Spinal cord (tissue), 10 donors: ENCODE measurements around the gene NUFIP1. TPM values are rescaled to one million over a fixed set of nuclear protein-coding genes. Genes with fewer than 3 reads are reported as not detected.
A peak's percentile ranks its signal among the peaks of the same experiment; 100 is the strongest.
"Not testable (repeated sequence)": the region's sequence is repeated elsewhere in the genome, so short reads cannot be mapped to it uniquely, and the experiment has no call there.

Source experiments
- DNase-seq, 6 donors: peaks; one replicate each; pipeline versions ENCODE4 v3.0.0 to v3.0.0-alpha.2; 2013 to 2015; ENCODE audit warnings: low spot score in 6 of 6, low read depth in 4 of 6
- H3K27ac ChIP-seq: one replicate; pipeline ENCODE4 v1.5.1; 2013; ENCODE audit warnings: low read depth, low read length, control low read depth
- H3K27me3 ChIP-seq: one replicate; pipeline ENCODE4 v1.6.1; 2013; ENCODE audit warnings: low read length; ENCODE audit not compliant: control insufficient read depth, insufficient read depth
- H3K36me3 ChIP-seq: one replicate; pipeline ENCODE4 v1.6.1; 2013; ENCODE audit warnings: low read length; ENCODE audit not compliant: control insufficient read depth, insufficient read depth
- H3K4me1 ChIP-seq: one replicate; pipeline ENCODE4 v1.6.1; 2013; ENCODE audit warnings: low read length; ENCODE audit not compliant: control insufficient read depth, insufficient read depth
- H3K4me3 ChIP-seq: one replicate; pipeline ENCODE4 v1.5.1; 2013; ENCODE audit warnings: low read depth, low read length, control low read depth
- H3K9me3 ChIP-seq: one replicate; pipeline ENCODE4 v1.6.1; 2013; ENCODE audit warnings: low read length; ENCODE audit not compliant: control insufficient read depth, insufficient read depth
- WGBS: methylation state at CpG from one replicate; pipeline ENCODE4 v1.1.5; 2013; ENCODE audit warnings: missing lambda C conversion rate; ENCODE audit not compliant: insufficient coverage; 5-methylcytosine and 5-hydroxymethylcytosine counted together
- polyA plus RNA-seq, 2 donors: library from polyadenylated mRNA; unstranded; fragments of 120-200 nt; gene quantifications; one replicate each; pipeline ENCODE4 v1.2.1, GENCODE V29; 2013; ENCODE audit not compliant: insufficient read length in 2 of 2
- total RNA-seq, 2 donors: library from RNA; depleted of rRNA in 1 of 2; stranded (reverse); fragments of 120-200 nt in 1 of 2; fragments of >200 nt in 1 of 2; gene quantifications; one replicate each; pipeline versions ENCODE4 v1.2.3 to v1.2.4, GENCODE V29; 2013 to 2014
- donor health status: healthy.

Gene NUFIP1
- total and polyA plus RNA-seq, 4 donors, result 4.5 to 10.8 (median 7.7) TPM

DNA sequence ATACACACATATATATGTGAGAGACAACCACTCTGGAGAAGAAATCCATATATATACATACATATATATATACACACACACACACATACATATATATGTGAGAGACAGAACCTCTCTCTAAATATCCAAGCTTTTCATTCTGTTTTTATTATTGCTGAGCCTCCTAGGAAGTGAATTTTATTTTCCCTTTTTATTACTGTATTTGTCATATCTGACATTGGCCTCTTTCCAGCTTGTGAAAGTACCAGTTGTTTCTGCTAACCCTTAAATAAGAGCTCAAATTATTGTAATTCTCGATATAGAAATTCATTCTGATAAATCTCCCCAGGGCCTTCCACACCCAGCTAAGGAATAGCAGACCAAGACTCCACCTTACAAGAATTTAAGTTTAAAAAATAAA is 81.0 kb downstream of the NUFIP1 start:
- Histone ChIP-seq H3K4me1 (peaks cover 38% of the 10 kb centered on the region), H3K36me3 (no peaks in the 10 kb centered on the region), H3K27me3 (no peaks in the 10 kb centered on the region), H3K27ac (no peak overlapping the region), H3K4me3 (no peak overlapping the region), H3K9me3 (no peaks in the 10 kb centered on the region)
- WGBS, result no CpG with 5 or more reads among the region's 1 CpG
- DNase-seq, result no peak

DNA sequence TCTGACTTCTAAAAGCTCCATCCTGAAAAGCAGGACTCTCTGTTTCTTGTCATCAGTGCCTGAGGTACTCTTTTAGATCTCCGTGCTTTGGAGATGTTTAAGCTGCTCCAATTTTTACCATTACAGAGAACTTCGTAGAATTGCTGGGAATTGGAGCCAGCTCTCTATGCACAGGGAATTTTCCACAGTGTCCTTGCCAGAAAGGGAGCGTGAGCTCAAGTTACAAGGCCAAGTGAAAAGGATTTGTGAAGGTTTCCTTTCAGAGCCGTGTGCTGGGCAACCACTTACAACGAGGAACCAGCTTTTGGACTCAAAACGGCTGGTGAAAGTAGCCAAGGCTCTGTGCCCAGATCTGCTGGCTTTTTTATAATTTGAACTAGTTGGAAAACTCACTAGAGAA is 82.6 kb downstream of the NUFIP1 start:
- H3K27ac ChIP-seq, result peak overlapping the region; percentile 87
- H3K9me3 ChIP-seq, result no peaks in the 10 kb centered on the region
- peak; percentile 69 to 96 (median 80) for DNase-seq
- no peaks in the 10 kb centered on the region for H3K36me3 ChIP-seq
- WGBS, result 14% methylated on average over 4 of the region's 6 CpGs
- H3K4me1 ChIP-seq, result peaks cover 44% of the 10 kb centered on the region
- no peak overlapping the region for H3K4me3 ChIP-seq
- H3K27me3 ChIP-seq, result no peaks in the 10 kb centered on the region

DNA sequence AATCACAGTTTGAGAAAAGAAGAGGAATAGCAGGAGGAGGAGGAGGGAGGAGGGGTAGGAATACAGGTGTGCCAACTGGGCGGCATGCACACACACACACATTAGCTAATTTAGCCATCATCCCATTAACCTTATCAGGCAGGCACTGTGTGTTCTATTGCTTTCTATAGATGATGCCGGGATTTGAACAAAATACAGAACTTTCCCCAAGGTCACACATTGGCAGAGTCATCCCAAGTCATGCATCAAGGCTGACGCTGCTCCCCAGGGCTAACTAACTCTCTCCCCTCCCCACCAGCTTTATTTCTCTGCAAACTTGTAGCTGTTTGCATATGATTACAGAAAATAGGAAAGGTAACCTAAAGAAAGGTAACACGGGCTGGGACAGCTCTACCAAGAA is 83.0 kb downstream of the NUFIP1 start:
- Histone ChIP-seq H3K27me3 (no peaks in the 10 kb centered on the region), H3K36me3 (no peaks in the 10 kb centered on the region), H3K4me1 (peaks cover 44% of the 10 kb centered on the region), H3K9me3 (no peaks in the 10 kb centered on the region), H3K4me3 (no peak overlapping the region), H3K27ac (peak overlapping the region; percentile 87)
- 25% methylated on average over 2 of the region's 4 CpGs for WGBS
- peak in 1 of 6 donors; percentile 39 for DNase-seq

DNA sequence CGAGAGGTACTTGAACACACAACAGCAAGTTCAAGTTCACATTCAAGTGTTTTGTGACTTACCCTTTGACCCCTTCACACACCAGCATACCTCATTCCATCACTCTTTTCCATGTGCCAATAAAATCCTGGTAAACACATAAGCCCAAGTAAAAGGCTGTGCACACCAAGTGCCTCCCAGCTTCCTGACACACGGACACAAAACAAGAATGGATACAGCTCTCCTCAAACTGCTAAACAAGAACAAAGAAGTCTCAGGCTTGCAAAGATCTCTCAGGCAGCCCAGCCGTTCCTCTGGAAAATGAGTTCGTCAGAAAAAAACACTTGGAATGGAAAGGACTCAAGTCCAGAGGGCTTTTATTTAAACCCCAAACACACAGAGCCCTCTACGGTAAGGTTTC is 83.7 kb downstream of the NUFIP1 start:
- H3K4me1 ChIP-seq, result peaks cover 44% of the 10 kb centered on the region

DNA sequence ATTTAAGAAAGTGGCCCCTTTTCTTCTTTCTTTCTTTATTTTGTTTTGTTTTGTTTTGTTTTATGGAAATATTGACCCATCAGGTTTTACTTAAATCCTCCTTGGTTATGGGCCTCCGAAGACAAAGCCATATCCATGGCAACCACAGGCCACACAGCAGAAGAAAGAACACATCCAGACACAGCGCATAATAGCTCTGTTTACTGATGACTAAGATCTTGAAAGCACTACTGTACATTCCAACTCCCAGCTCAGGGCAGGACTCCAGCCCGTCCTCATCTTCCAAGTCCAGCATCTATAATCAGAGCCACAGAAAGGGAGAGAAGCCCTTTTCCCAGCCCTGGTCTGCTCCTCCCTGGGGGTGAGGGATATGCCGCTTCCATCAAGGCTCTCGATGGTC is 84.3 kb downstream of the NUFIP1 start:
- peak in 4 of 6 donors; percentile 64 to 93 (median 77) for DNase-seq
- Histone ChIP-seq H3K27ac (peak overlapping the region; percentile 87), H3K4me3 (no peak overlapping the region), H3K36me3 (no peaks in the 10 kb centered on the region), H3K9me3 (no peaks in the 10 kb centered on the region), H3K4me1 (peaks cover 44% of the 10 kb centered on the region), H3K27me3 (no peaks in the 10 kb centered on the region)
- 11% methylated on average over 3 of the region's 5 CpGs for WGBS

More for the DNA sequence above, 83.7 kb downstream of the NUFIP1 start:
- no peaks in the 10 kb centered on the region for H3K9me3 ChIP-seq
- 36% methylated on average over 4 of the region's 5 CpGs for WGBS
- peak in 2 of 6 donors; percentile 40 to 45 for DNase-seq
- H3K4me3 ChIP-seq, result no peak overlapping the region
- H3K36me3 ChIP-seq, result no peaks in the 10 kb centered on the region
- peak overlapping the region; percentile 87 for H3K27ac ChIP-seq
- H3K27me3 ChIP-seq, result no peaks in the 10 kb centered on the region

DNA sequence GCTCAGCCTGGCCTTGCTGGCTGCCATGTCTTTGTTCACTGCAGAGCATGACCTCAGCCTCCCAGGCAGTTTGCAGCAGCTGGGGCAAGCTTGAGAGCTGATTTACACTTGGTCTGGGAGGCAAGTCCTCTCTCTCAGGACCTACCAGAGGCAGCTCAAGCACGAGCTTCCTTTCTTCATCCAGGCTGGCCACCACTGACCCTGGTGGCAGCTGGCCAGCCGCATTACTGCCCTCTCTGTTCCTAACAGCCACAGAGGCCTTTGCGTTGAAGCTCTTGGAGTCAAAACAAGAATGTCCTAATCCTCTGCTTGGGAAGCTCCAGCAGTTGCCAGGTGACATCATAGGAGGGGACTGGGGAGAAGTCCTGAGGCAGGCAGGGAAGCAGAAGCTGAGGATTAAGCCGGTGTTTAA is 85.7 kb downstream of the NUFIP1 start:
- DNase-seq, result peak in 2 of 6 donors; percentile 60 to 87

DNA sequence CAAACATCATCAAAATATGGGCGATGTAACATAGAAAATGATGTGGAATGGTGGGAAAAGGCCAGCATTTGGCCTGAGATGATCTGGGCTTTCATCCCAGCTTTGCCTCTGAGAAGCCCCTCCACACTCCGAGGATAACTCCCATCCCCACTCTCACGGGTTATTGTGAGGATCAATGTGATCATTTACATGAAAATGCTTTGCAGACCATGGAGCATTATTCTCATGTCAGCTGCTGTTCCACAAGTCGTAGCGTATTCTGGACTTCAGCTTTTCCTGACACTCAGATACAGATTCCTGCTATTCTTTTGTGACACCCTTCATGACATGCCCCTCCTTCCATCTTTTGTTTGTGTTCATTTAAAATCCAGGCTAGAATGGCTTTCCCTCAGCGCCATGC is 86.5 kb downstream of the NUFIP1 start:
- DNase-seq, result peak in 2 of 6 donors; percentile 57 to 62
- 36% methylated on average over 2 of the region's 6 CpGs for WGBS
- Histone ChIP-seq H3K4me1 (peaks cover 42% of the 10 kb centered on the region), H3K4me3 (no peak overlapping the region), H3K27me3 (no peaks in the 10 kb centered on the region), H3K36me3 (no peaks in the 10 kb centered on the region), H3K9me3 (no peaks in the 10 kb centered on the region), H3K27ac (peak overlapping the region; percentile 87)

More for the DNA sequence above, 85.7 kb downstream of the NUFIP1 start:
- Histone ChIP-seq H3K27ac (peak overlapping the region; percentile 87), H3K27me3 (no peaks in the 10 kb centered on the region), H3K4me1 (peaks cover 44% of the 10 kb centered on the region), H3K4me3 (no peak overlapping the region), H3K36me3 (no peaks in the 10 kb centered on the region), H3K9me3 (no peaks in the 10 kb centered on the region)
- 24% methylated on average over 2 of the region's 4 CpGs for WGBS

DNA sequence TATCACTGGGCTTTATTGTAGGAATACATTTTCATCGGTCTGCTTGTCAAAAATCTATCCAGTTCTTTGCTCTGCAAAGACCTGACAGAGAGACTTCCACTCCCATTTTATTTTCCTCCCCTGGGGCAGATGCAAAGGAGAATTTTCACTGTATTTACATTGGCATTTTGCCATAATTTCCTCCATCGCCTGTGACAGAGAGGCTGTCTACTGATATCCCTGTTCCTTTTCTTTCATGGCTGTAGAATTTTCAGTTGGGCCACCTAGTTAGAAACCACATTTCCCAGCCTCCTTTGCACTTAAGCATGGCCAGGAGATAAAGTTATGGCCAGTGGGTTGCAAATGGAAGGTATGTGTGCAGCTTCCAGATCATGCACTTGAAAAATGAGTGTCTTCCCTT is 89.3 kb downstream of the NUFIP1 start:
- Histone ChIP-seq H3K36me3 (no peaks in the 10 kb centered on the region), H3K4me1 (peaks cover 18% of the 10 kb centered on the region), H3K4me3 (no peak overlapping the region), H3K27ac (no peak overlapping the region), H3K27me3 (no peaks in the 10 kb centered on the region), H3K9me3 (no peaks in the 10 kb centered on the region)
- no peak for DNase-seq
- WGBS, result no CpG with 5 or more reads among the region's 2 CpGs

DNA sequence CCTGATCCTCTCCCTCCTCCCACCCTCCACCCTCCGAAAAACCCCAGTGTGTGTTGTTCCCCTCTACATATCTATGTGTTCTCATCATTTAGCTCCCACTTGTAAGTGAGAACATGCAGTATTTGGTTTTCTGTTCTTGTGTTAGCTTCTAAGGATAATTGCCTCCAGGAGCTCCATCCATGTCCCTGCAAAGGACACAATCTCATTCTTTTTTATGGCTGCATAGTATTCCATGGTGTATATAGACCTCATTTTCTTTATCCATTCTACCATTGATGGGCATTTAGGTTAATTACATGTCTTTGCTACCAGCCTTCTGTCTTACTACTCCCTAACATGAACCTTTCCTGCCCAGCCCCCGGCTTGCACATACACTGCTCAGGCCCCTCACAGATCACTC is 91.0 kb downstream of the NUFIP1 start:
- H3K36me3 ChIP-seq, H3K27ac ChIP-seq, H3K27me3 ChIP-seq, H3K4me1 ChIP-seq, H3K9me3 ChIP-seq, H3K4me3 ChIP-seq, DNase-seq: not testable (repeated sequence)
- WGBS, result 93% methylated on average over 1 of the region's 2 CpGs

DNA sequence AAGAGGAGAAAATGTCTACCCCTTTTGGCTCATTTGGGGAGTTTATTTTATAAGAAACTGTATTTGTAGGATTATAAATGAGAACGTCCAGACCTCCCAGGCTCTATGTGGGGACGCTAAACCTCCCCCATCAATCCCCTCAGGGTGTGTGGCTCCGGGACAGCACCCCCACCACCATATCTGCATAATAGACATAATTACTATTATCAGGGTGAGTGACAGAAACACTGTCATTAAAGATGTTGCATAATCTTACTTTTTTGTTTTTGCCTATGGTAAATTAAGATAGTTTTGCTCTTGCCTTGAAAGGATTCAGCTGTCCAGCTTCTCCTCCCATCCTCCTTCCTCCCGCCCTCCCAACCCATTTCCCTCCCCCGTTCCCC is 93.3 kb downstream of the NUFIP1 start:
- WGBS, result 100% methylated on average over 2 of the region's 5 CpGs
- no peaks in the 10 kb centered on the region for H3K4me1 ChIP-seq
- no peak for DNase-seq

More for the DNA sequence above, 93.3 kb downstream of the NUFIP1 start:
- H3K4me3 ChIP-seq, result no peak overlapping the region
- H3K27me3 ChIP-seq, result no peaks in the 10 kb centered on the region
- H3K9me3 ChIP-seq, result no peaks in the 10 kb centered on the region
- no peaks in the 10 kb centered on the region for H3K36me3 ChIP-seq
- H3K27ac ChIP-seq, result no peak overlapping the region
